Transverse colon (tissue), 4 donors: ENCODE measurements around the gene HDHD3. TPM values are rescaled to one million over a fixed set of nuclear protein-coding genes. Genes with fewer than 3 reads are reported as not detected.

Experiments used
- DNase-seq: peaks from one replicate; pipeline ENCODE4 v3.0.0-alpha.2; 2019
- H3K27ac ChIP-seq, 4 donors: fragments of 200-600 bp; sonication (generic); 2 replicates each; pipeline ENCODE4 v1.5.1; 2016 to 2018; ENCODE audit warnings: inconsistent platforms in 4 of 4
- H3K27me3 ChIP-seq: fragments of 200-600 bp; sonication (generic); 2 replicates; pipeline ENCODE4 v1.5.1; 2017; ENCODE audit warnings: inconsistent platforms
- H3K36me3 ChIP-seq, 4 donors: fragments of 200-600 bp; sonication (generic); 2 replicates each; pipeline ENCODE4 v1.5.1; 2017 to 2019; ENCODE audit warnings: inconsistent platforms in 4 of 4
- H3K4me1 ChIP-seq, 4 donors: fragments of 200-600 bp; sonication (generic); 2 replicates each; pipeline ENCODE4 v1.5.1; 2017 to 2020; ENCODE audit warnings: inconsistent platforms in 4 of 4
- H3K4me3 ChIP-seq, 4 donors: fragments of 200-600 bp; sonication (generic); 1 replicate in 1 of 4; 2 replicates in 3 of 4; pipeline versions ENCODE4 v1.5.1 to v1.6.1; 2017 to 2019; ENCODE audit warnings: inconsistent platforms in 4 of 4
- H3K9me3 ChIP-seq, 2 donors: fragments of 200-600 bp; sonication (generic); 2 replicates each; pipeline ENCODE4 v1.5.1; 2017 to 2019; ENCODE audit warnings: inconsistent platforms in 2 of 2
- CTCF ChIP-seq, 5 experiments: fragments of 200-600 bp in 3 of 5; fragments of 450-650 bp in 2 of 5; sonication (generic) in 3 of 5; IDR thresholded peaks; 1 replicate in 2 of 5; 2 replicates in 3 of 5; pipeline ENCODE4 v1.5.1; 2016 to 2017; ENCODE audit warnings: antibody characterized with exemption in 5 of 5, inconsistent platforms in 3 of 5, mild to moderate bottlenecking in 2 of 5, moderate library complexity in 1 of 5
- EP300 ChIP-seq: sonication (generic); formaldehyde crosslinking; IDR thresholded peaks from one replicate; pipeline ENCODE4 v1.6.1; 2017; ENCODE audit warnings: antibody characterized with exemption, low read depth
- POLR2A ChIP-seq: fragments of 450-650 bp; IDR thresholded peaks from one replicate; pipeline ENCODE4 v1.6.1; 2016; ENCODE audit warnings: antibody characterized with exemption, mild to moderate bottlenecking, moderate library complexity
- POLR2AphosphoS5 ChIP-seq, 3 donors: sonication (generic); formaldehyde crosslinking; IDR thresholded peaks; one replicate each; pipeline ENCODE4 v1.6.1; 2016; ENCODE audit warnings: antibody characterized with exemption in 3 of 3
- WGBS, 2 donors: methylation state at CpG; one replicate each; pipeline ENCODE4 v1.1.5; 2018; ENCODE audit warnings: low coverage in 1 of 2; 5-methylcytosine and 5-hydroxymethylcytosine counted together
- in situ Hi-C, 4 donors: fragments of 200-750 bp; cut with MboI; loops; one replicate each; pipeline versions ENCODE4 v1.15.0 to v1.15.1; 2017; ENCODE audit warnings: low sequenced_read_pairs in 3 of 4, low pct_ligation_motif_present in 1 of 4, low pct_unique_long_range_greater_than_20kb in 1 of 4
- intact Hi-C: fragments of 100-400 bp; cut with DNase I; formaldehyde crosslinking; loops from one replicate; pipeline ENCODE4 v1.15.1; 2023; ENCODE audit warnings: low total_unique reads
- total RNA-seq, 4 donors: library from RNA; depleted of rRNA; stranded (reverse); fragments of >200 nt; gene quantifications; one replicate each; pipeline ENCODE4 v1.1.0, GENCODE V29; 2016

Gene HDHD3
- total RNA-seq, 4 donors from 2014 or later = 156 to 269 (median 237) TPM

DNA sequence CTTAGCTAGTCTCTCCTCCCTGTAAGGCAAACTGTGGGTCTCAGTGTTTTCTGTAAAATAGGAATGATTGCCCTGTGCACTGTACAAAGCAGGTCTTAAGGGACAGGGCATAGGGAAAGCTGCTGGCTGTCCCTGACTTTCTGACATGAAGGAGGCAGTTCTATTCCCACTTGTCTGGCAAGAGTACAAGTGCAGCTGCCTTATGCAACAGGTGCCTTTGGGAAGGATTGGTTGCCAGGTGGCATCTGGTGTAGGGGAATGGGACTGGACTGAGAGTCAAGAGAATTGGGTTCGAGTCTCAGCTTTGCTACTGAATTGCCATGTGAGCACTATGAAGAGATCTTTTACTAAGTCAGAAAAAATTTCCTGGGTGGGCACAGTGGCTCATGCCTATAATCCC is 17.4 kb downstream of the HDHD3 start:
- H3K4me3 ChIP-seq = no peak overlapping the region
- in situ Hi-C loops = no loop called here
- no peak overlapping the region for H3K27ac ChIP-seq
- intact Hi-C loops = no loop called here
- H3K27me3 ChIP-seq = no peaks in the 10 kb centered on the region
- no peaks in the 10 kb centered on the region for H3K9me3 ChIP-seq
- TF ChIP-seq POLR2A = no peak
- TF ChIP-seq CTCF (IDR thresholded peaks at IDR 0.05) = no peak
- TF ChIP-seq POLR2AphosphoS5 (IDR thresholded peaks at IDR 0.05) = no peak
- TF ChIP-seq EP300 = no peak
- H3K4me1 ChIP-seq = no peaks in the 10 kb centered on the region
- H3K36me3 ChIP-seq = no peaks in the 10 kb centered on the region
- 89% methylated on average over 1 of the region's 1 CpG; no CpG with 5 or more reads in 1 of the 2 donors for WGBS, 2 donors
- DNase-seq = no peak

DNA sequence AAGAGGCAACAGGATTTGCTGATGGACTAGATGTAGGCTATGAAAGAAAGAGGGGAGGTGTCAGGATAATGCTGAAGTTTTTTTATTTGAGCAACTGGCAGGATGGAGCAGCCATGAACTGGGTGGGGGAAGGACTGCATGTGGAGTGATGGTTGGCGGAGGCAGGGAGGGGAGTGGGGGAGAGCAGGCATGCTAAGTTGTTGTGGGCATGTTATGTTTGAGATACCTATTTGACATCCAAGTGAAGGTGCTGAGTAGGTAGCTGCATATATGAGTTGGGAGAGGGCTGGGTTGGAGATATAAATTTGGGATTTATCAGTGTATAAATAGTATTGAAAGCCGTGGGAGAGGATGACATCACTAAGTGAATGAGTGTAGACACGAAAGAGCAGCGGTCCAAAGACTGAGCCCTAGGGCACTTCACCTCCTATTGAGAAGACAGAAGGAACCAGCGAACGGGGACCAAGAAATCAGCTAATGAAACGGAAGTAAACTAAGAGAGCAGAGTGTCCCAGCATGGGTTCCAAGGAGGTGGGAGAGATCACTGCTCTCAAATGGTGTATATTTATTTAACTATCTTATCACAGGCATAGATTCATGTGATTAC is 20.0 kb downstream of the HDHD3 start:
- H3K4me3 ChIP-seq = no peak overlapping the region
- in situ Hi-C loops = no loop called here
- H3K27ac ChIP-seq = no peak overlapping the region
- H3K9me3 ChIP-seq = no peaks in the 10 kb centered on the region
- H3K4me1 ChIP-seq = no peaks in the 10 kb centered on the region
- no peaks in the 10 kb centered on the region for H3K27me3 ChIP-seq
- intact Hi-C loops = no loop called here
- WGBS, 2 donors = 72 to 81% methylated on average over 7 of the region's 7 CpGs
- no peak for TF ChIP-seq POLR2AphosphoS5 (IDR thresholded peaks at IDR 0.05)
- TF ChIP-seq CTCF (IDR thresholded peaks at IDR 0.05) = no peak
- TF ChIP-seq EP300 = no peak
- no peak for TF ChIP-seq POLR2A
- no peak for DNase-seq
- no peaks in the 10 kb centered on the region for H3K36me3 ChIP-seq

DNA sequence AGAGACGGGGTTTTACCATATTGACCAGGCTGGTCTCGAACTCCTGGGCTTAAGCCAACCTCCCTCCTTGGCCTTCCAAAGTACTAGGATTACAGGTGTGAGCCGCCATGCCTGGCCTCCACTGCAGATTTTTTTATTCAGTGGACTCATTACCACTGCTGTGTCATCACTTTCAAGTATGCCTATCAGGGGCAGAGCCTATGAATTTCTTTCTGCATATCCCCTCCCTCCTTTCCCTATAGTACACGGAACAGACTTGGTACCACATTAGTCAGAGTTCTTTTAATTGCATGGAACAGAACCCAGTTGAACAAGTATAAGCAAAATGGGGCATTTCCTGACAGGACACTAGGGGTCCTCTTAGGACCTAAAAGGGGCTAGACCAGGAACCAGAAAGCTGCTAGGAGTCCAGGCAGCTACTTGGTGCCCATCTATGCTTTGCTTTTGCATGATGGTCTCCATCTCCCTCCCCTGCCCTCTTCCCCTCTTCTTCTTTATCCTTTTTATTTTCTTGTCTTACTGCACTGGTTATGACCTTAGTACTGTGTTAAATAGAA is 21.7 kb downstream of the HDHD3 start:
- no peak overlapping the region for H3K27ac ChIP-seq
- in situ Hi-C loops = no loop called here

GRCh38 chr9:113352411-113352810 is 24.4 kb downstream of the HDHD3 start:
- intact Hi-C loops (no loop called here), in situ Hi-C loops (no loop called here)
- 87% methylated on average over 1 of the region's 1 CpG; no CpG with 5 or more reads in 1 of the 2 donors for WGBS, 2 donors
- no peak for DNase-seq
- H3K27ac ChIP-seq = no peak overlapping the region
- no peak overlapping the region for H3K4me3 ChIP-seq
- TF ChIP-seq POLR2A (no peak), EP300 (no peak), POLR2AphosphoS5 (IDR thresholded peaks at IDR 0.05) (no peak), CTCF (IDR thresholded peaks at IDR 0.05) (no peak)
- no peaks in the 10 kb centered on the region for H3K9me3 ChIP-seq
- H3K36me3 ChIP-seq = no peaks in the 10 kb centered on the region
- peaks cover 5% of the 10 kb centered on the region for H3K27me3 ChIP-seq
- H3K4me1 ChIP-seq = peaks cover 0 to 26% (median 22%) of the 10 kb centered on the region in 4 donors

More for the DNA sequence above, 21.7 kb downstream of the HDHD3 start:
- 83 to 88% methylated on average over 1 to 4 of the region's 4 CpGs for WGBS, 2 donors
- Histone ChIP-seq H3K27me3 (no peaks in the 10 kb centered on the region), H3K36me3 (no peaks in the 10 kb centered on the region), H3K4me1 (peaks cover 0 to 12% (median 8%) of the 10 kb centered on the region in 4 donors), H3K9me3 (no peaks in the 10 kb centered on the region), H3K4me3 (no peak overlapping the region)
- intact Hi-C loops = no loop called here
- TF ChIP-seq CTCF (IDR thresholded peaks at IDR 0.05) (no peak), POLR2AphosphoS5 (IDR thresholded peaks at IDR 0.05) (no peak), EP300 (no peak)
- DNase-seq = no peak
